Lung (tissue), 12 donors: ENCODE measurements around the gene NUSAP1. TPM values are rescaled to one million over a fixed set of nuclear protein-coding genes. Genes with fewer than 3 reads are reported as not detected.
"Not testable (repeated sequence)": the region's sequence is repeated elsewhere in the genome, so short reads cannot be mapped to it uniquely, and the experiment has no call there.

Source experiments
- ATAC-seq: fragments of 200-7000 bp; cut with Tn5 transposase; one replicate; pipeline ENCODE4 v1.9.1; 2020; ENCODE audit warnings: moderate number of reproducible peaks; ENCODE audit not compliant: insufficient read depth, low FRiP score
- DNase-seq, 3 donors: peaks; one replicate each; pipeline ENCODE4 v3.0.0-alpha.2; 2013 to 2017
- H3K27ac ChIP-seq, 2 donors: one replicate each; pipeline ENCODE4 v1.5.1; 2013; ENCODE audit warnings: mild to moderate bottlenecking in 2 of 2, moderate library complexity in 2 of 2, control low read depth in 1 of 2, inconsistent platforms in 1 of 2, low read depth in 1 of 2, low read length in 1 of 2
- H3K27me3 ChIP-seq, 3 donors: one replicate each; pipeline ENCODE4 v1.5.1; 2013; ENCODE audit warnings: low read length in 2 of 3; ENCODE audit not compliant: control insufficient read depth in 3 of 3, insufficient read depth in 3 of 3
- H3K36me3 ChIP-seq, 4 donors: one replicate each; pipeline ENCODE4 v1.5.1; 2013; ENCODE audit warnings: low read length in 4 of 4, mild to moderate bottlenecking in 1 of 4, moderate library complexity in 1 of 4; ENCODE audit not compliant: control insufficient read depth in 4 of 4, insufficient read depth in 4 of 4
- H3K4me1 ChIP-seq, 5 donors: one replicate each; pipeline ENCODE4 v1.5.1; 2013; ENCODE audit warnings: low read length in 5 of 5, mild to moderate bottlenecking in 2 of 5, moderate library complexity in 1 of 5; ENCODE audit not compliant: control insufficient read depth in 5 of 5, insufficient read depth in 5 of 5
- H3K4me3 ChIP-seq: one replicate; pipeline ENCODE4 v1.5.1; 2013; ENCODE audit warnings: mild to moderate bottlenecking, control low read depth, moderate library complexity
- H3K9ac ChIP-seq, 2 donors: one replicate each; pipeline ENCODE4 v1.5.1; 2013; ENCODE audit warnings: low read length in 2 of 2, control low read depth in 1 of 2; ENCODE audit not compliant: insufficient read depth in 1 of 2
- H3K9me3 ChIP-seq, 4 donors: one replicate each; pipeline ENCODE4 v1.5.1; 2013; ENCODE audit warnings: low read length in 3 of 4, mild to moderate bottlenecking in 1 of 4, moderate library complexity in 1 of 4; ENCODE audit not compliant: control insufficient read depth in 4 of 4, insufficient read depth in 3 of 4
- CTCF ChIP-seq: IDR thresholded peaks from 2 replicates; pipeline ENCODE4 v1.5.1; 2012; ENCODE audit warnings: mild to moderate bottlenecking; ENCODE audit errors: control extremely low read depth, extremely low read depth
- whole genome bisulfite sequencing, 2 donors: extraction: QIAGEN DNeasy Blood & Tissue Kit; methylation state at CpG; one replicate each; pipeline ENCODE4 v1.1.7; 2013; 5-methylcytosine and 5-hydroxymethylcytosine counted together
- polyA plus RNA-seq, 2 donors: library from polyadenylated mRNA; stranded (reverse); fragments of 200-250 nt; gene quantifications; one replicate each; pipeline ENCODE4 v1.2.1, GENCODE V29; 2013
- total RNA-seq, 2 donors: library from RNA; depleted of rRNA in 1 of 2; stranded (reverse); fragments of >200 nt in 1 of 2; gene quantifications; one replicate each; pipeline ENCODE4 v1.2.1, GENCODE V29; 2014 to 2021
- donor health status: control.
- donor health status: control.
- donor health status: Bipolar disorder and iron deficiency.
- donor health status: healthy.
- donor health status: DM: yes; HTN: yes; CAD: no.

The NUSAP1 gene
- total and polyA plus RNA-seq, 4 donors: 3.7 to 24.1 (median 6.5) TPM

GRCh38 chr15:41350057-41350717 lies 17.5 kb downstream of the NUSAP1 start:
- 86 to 88% methylated on average over 10 of the region's 10 CpGs for WGBS, 2 donors
- ATAC-seq (no peak), DNase-seq (no peak)
- Histone ChIP-seq H3K4me1 (no peaks in the 10 kb centered on the region), H3K9me3 (no peaks in the 10 kb centered on the region), H3K36me3 (peaks cover 0 to 23% (median 9%) of the 10 kb centered on the region in 4 donors), H3K9ac (no peak overlapping the region), H3K27ac (no peak overlapping the region), H3K27me3 (no peaks in the 10 kb centered on the region), H3K4me3 (no peak overlapping the region)
- no peak for TF ChIP-seq CTCF

DNA sequence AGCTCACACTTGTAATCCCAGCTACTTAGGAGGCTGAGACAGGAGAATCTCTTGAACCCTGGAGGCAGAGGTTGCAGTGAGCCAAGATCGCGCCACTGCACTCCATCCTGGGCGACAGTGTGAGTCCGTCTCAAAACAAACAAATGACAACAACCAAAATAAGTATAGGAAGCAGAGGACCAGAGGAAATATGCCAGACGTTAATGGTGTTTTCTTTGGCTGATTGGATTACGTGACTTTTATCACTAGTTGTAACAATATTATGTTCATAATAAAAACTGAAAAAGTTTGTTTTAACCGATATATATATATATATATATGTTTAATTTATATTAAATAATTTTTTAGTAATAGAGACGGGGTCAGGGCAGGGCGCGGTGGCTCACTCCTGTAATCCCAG lies 21.7 kb downstream of the NUSAP1 start:
- no peak for TF ChIP-seq CTCF
- no peaks in the 10 kb centered on the region for H3K9me3 ChIP-seq
- no peak overlapping the region for H3K4me3 ChIP-seq
- no peak overlapping the region for H3K27ac ChIP-seq
- 95 to 97% methylated on average over 10 of the region's 10 CpGs for WGBS, 2 donors
- H3K36me3 ChIP-seq: peaks cover 0 to 30% (median 9%) of the 10 kb centered on the region in 4 donors
- H3K27me3 ChIP-seq: no peaks in the 10 kb centered on the region
- DNase-seq: no peak
- H3K9ac ChIP-seq: no peak overlapping the region
- H3K4me1 ChIP-seq: no peaks in the 10 kb centered on the region
- no peak for ATAC-seq

- no peak for ATAC-seq
- TF ChIP-seq CTCF: no peak
- WGBS, 2 donors: 92 to 93% methylated on average over 3 of the region's 3 CpGs
Measured at GRCh38 chr15:41367418-41367817, 34.7 kb downstream of the NUSAP1 start.

GRCh38 chr15:41377978-41378377 lies 45.3 kb downstream of the NUSAP1 start:
- peaks cover 0 to 21% (median 8%) of the 10 kb centered on the region in 4 donors for H3K36me3 ChIP-seq
- no peaks in the 10 kb centered on the region for H3K4me1 ChIP-seq
- 97 to 98% methylated on average over 4 of the region's 4 CpGs for WGBS, 2 donors
- H3K27me3 ChIP-seq: no peaks in the 10 kb centered on the region
- H3K27ac ChIP-seq: no peak overlapping the region
- no peak for DNase-seq
- H3K9me3 ChIP-seq: no peaks in the 10 kb centered on the region
- no peak for ATAC-seq
- H3K4me3 ChIP-seq: no peak overlapping the region
- no peak for TF ChIP-seq CTCF
- no peak overlapping the region for H3K9ac ChIP-seq

More at GRCh38 chr15:41367418-41367817, 34.7 kb downstream of the NUSAP1 start:
- H3K27me3 ChIP-seq: no peaks in the 10 kb centered on the region
- H3K4me1 ChIP-seq: no peaks in the 10 kb centered on the region
- H3K36me3 ChIP-seq: peaks cover 0 to 12% (median 5%) of the 10 kb centered on the region in 4 donors
- no peak overlapping the region for H3K9ac ChIP-seq
- H3K4me3 ChIP-seq: no peak overlapping the region
- no peaks in the 10 kb centered on the region for H3K9me3 ChIP-seq
- no peak for DNase-seq
- no peak overlapping the region for H3K27ac ChIP-seq

GRCh38 chr15:41383974-41384749 lies 51.5 kb downstream of the NUSAP1 start:
- H3K27me3 ChIP-seq, H3K9ac ChIP-seq, ATAC-seq, H3K27ac ChIP-seq, H3K9me3 ChIP-seq, DNase-seq, H3K4me1 ChIP-seq, H3K4me3 ChIP-seq: not testable (repeated sequence)
- H3K36me3 ChIP-seq: peaks cover 7 to 23% (median 8%) of the 10 kb centered on the region in 4 donors
- WGBS, 2 donors: 98 to 99% methylated on average over 9 of the region's 9 CpGs
